Suprapubic skin (tissue), 4 donors: Measurements from ENCODE around the gene PYGB. TPM values are rescaled to one million over a fixed set of nuclear protein-coding genes. Genes with fewer than 3 reads are reported as not detected.

ENCODE experiments used
- DNase-seq, 2 donors: peaks; one replicate each; pipeline ENCODE4 v3.0.0-alpha.2; 2019; ENCODE audit warnings: low spot score in 2 of 2
- H3K27ac ChIP-seq: fragments of 200-600 bp; sonication (generic); one replicate; pipeline ENCODE4 v1.5.1; 2019
- H3K27me3 ChIP-seq: fragments of 200-600 bp; sonication (generic); one replicate; pipeline ENCODE4 v1.5.1; 2019
- H3K36me3 ChIP-seq: fragments of 200-600 bp; sonication (generic); one replicate; pipeline ENCODE4 v1.5.1; 2019
- H3K4me1 ChIP-seq: fragments of 200-600 bp; sonication (generic); one replicate; pipeline ENCODE4 v1.5.1; 2019
- H3K4me3 ChIP-seq: fragments of 200-600 bp; sonication (generic); one replicate; pipeline ENCODE4 v1.5.1; 2019; ENCODE audit warnings: mild to moderate bottlenecking
- H3K9me3 ChIP-seq: fragments of 200-600 bp; sonication (generic); one replicate; pipeline ENCODE4 v1.5.1; 2019
- CTCF ChIP-seq, 2 donors: fragments of 200-600 bp in 1 of 2; fragments of 450-650 bp in 1 of 2; sonication (generic) in 1 of 2; IDR thresholded peaks; one replicate each; pipeline ENCODE4 v1.5.1; 2016 to 2019; ENCODE audit warnings: antibody characterized with exemption in 2 of 2, mild to moderate bottlenecking in 1 of 2, moderate library complexity in 1 of 2
- EP300 ChIP-seq: sonication (generic); formaldehyde crosslinking; IDR thresholded peaks from one replicate; pipeline ENCODE4 v1.6.1; 2017; ENCODE audit warnings: antibody characterized with exemption
- POLR2A ChIP-seq, 2 donors: fragments of 450-650 bp; IDR thresholded peaks; one replicate each; pipeline ENCODE4 v1.6.1; 2017; ENCODE audit warnings: antibody characterized with exemption in 2 of 2, mild to moderate bottlenecking in 2 of 2, moderate library complexity in 2 of 2
- POLR2AphosphoS5 ChIP-seq, 3 donors: sonication (generic); formaldehyde crosslinking; IDR thresholded peaks; one replicate each; pipeline ENCODE4 v1.6.1; 2017; ENCODE audit warnings: antibody characterized with exemption in 3 of 3
- WGBS: methylation state at CpG from one replicate; pipeline ENCODE4 v1.1.5; 2018; 5-methylcytosine and 5-hydroxymethylcytosine counted together
- total RNA-seq, 4 donors: library from RNA; depleted of rRNA; stranded (reverse); fragments of >200 nt; gene quantifications; one replicate each; pipeline ENCODE4 v1.1.0, GENCODE V29; 2016

The PYGB gene
- total RNA-seq, 4 donors from 2014 or later, result 142 to 247 (median 198) TPM

DNA sequence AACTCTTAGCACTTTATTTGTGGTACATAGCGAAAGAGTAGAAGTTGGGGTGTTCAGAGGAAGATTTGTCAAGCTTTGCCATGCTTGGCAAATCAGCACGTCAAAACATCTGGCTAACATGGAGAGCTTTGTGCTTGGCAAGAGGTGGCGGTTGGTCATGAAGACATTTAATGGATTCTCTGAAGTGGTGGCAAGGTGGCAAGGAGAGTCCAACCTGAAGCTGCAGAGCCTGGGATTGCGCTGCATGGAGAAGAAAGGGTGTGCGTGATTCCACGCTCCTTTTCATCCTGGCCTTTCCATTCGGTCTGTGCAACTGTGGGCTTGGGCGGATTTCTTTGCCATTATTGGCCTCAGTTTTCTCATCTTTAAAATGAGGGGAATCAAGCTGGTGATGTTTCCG lies 3.1 kb downstream of the PYGB start:
- Histone ChIP-seq H3K36me3 (no peaks in the 10 kb centered on the region), H3K9me3 (no peaks in the 10 kb centered on the region), H3K27me3 (no peaks in the 10 kb centered on the region), H3K4me1 (peaks cover 69% of the 10 kb centered on the region), H3K27ac (no peak overlapping the region), H3K4me3 (peak overlapping the region; percentile 95)
- 81% methylated on average over 9 of the region's 9 CpGs for WGBS
- no peak for TF ChIP-seq EP300
- peak in 1 of 2 donors; percentile 44 for DNase-seq

DNA sequence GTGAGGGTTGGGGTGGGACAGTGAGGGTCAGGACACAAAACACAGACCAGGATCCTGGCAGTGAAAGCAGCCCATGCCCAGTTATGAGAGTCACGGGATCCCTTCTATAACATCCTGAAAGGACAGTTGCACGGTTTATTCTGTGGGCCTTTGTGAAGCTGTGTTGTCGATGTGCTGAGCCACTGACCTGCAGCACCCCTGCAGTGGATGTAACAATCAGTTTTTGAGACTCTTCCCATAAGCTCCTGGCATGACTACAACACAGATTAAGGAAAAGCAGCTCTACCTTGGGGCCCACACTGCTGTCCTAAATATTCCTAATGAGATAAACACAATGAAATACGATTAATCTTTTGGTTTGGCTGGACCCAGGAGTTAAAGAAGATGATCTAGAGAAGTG lies 3.7 kb downstream of the PYGB start:
- Histone ChIP-seq H3K36me3 (no peaks in the 10 kb centered on the region), H3K4me1 (peaks cover 70% of the 10 kb centered on the region), H3K9me3 (no peaks in the 10 kb centered on the region), H3K27me3 (no peaks in the 10 kb centered on the region), H3K4me3 (peak overlapping the region; percentile 95), H3K27ac (no peak overlapping the region)
- DNase-seq, result peak in 1 of 2 donors; percentile 47
- TF ChIP-seq CTCF (IDR thresholded peaks at IDR 0.05) (no peak), POLR2A (IDR thresholded peaks at IDR 0.05) (no peak), EP300 (no peak)
- 73% methylated on average over 4 of the region's 4 CpGs for WGBS

DNA sequence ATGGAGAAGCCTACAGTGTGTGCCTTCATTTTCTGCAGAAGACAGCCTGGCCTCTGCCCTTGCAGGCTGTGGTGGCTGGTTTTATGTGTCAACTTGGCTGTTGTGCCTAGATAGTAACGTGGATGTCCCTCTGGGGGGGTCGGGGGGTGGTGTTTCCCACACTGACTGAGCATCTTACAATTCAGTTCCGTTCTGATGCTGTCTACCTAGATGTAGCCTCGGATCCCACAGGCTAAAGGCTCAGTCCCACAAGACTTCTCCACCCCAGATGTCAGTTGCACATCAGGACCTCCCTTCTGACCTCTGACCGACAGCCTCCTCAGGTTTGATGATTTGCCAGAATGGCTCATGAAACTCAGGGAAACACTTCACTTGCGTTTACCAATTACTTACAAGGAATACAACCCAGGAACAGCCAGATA lies 4.4 kb downstream of the PYGB start:
- Histone ChIP-seq H3K27ac (no peak overlapping the region), H3K4me1 (peaks cover 70% of the 10 kb centered on the region), H3K4me3 (peak overlapping the region; percentile 9), H3K36me3 (no peaks in the 10 kb centered on the region), H3K9me3 (no peaks in the 10 kb centered on the region), H3K27me3 (no peaks in the 10 kb centered on the region)
- TF ChIP-seq POLR2AphosphoS5 (IDR thresholded peaks at IDR 0.05), result no peak
- no peak for TF ChIP-seq EP300
- TF ChIP-seq CTCF (IDR thresholded peaks at IDR 0.05), result no peak
- TF ChIP-seq POLR2A (IDR thresholded peaks at IDR 0.05), result no peak
- peak in 1 of 2 donors; percentile 53 for DNase-seq
- WGBS, result 73% methylated on average over 5 of the region's 6 CpGs

DNA sequence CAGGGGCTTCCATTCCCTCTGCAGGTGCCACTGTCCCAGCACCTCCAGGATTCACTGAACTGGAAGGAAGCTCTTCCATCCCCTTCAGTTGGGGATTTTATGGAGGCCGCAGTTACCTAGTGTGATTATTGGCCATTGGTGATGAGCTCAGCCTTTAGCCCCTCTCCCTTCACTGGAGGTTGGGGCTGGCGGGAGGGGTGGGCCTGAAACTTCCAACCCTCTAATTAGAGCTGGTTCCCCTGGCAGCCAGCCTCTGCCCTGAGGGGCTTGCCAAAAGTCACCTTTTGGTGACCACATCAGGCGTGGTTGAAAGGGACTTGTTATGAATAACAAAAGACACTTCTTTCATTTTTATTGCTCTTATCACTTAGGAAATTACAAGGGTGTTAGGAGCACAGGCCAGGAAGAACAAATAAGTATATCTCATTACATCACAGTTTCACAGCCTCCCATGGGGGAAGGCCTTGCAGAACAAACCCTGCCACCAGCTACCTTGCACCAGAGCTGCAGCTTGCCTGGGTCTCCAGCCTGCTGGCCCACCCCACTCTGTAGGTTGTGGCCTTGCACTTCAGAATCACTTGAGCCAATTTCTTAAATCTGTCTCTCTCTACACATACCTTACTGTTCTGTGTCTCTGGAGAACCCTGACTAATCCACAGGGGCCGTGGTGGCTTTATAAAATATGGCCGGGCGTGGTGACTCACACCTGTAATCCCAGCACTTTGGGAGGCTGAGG lies 5.0 kb downstream of the PYGB start:
- Histone ChIP-seq H3K4me1 (peaks cover 65% of the 10 kb centered on the region), H3K4me3 (no peak overlapping the region), H3K27ac (no peak overlapping the region), H3K36me3 (no peaks in the 10 kb centered on the region), H3K27me3 (no peaks in the 10 kb centered on the region), H3K9me3 (no peaks in the 10 kb centered on the region)
- 76% methylated on average over 6 of the region's 6 CpGs for WGBS
- peak in 1 of 2 donors; percentile 59 for DNase-seq
- TF ChIP-seq POLR2AphosphoS5 (IDR thresholded peaks at IDR 0.05) (no peak), POLR2A (IDR thresholded peaks at IDR 0.05) (no peak), CTCF (IDR thresholded peaks at IDR 0.05) (no peak), EP300 (no peak)

DNA sequence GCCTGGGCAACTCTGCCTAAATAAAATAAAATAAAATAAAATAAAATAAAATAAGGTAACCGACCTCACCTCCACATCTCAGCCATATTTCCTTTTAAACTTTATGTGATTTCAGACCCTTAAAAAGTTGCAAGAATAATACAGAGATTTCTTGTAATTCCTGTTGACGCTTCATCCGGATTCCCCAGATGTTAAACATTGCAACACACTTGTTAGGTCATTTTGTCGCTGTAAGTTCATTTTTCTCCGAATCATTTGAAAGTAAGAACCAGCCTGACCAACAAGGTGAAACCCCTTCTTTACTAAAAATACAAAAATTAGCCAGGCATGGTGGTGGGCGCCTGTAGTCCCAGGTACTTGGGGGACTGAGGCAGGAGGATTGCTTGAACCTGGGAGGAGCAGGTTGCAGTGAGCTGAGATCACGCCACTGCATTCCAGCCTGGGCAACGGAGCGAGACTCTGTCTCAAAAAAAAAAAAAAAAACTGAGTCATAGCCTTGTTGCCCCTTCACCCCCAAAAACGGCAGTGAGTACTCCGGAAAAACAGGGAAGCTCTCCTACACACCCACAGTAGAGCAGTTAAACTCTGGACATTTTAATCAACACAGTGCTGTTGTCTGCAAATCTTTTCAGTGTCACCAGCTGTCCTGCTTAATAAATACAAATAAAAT lies 5.9 kb downstream of the PYGB start:
- H3K9me3 ChIP-seq, result no peaks in the 10 kb centered on the region
- H3K4me3 ChIP-seq, result no peak overlapping the region
- H3K36me3 ChIP-seq, result no peaks in the 10 kb centered on the region
- 90% methylated on average over 11 of the region's 11 CpGs for WGBS
- H3K27me3 ChIP-seq, result no peaks in the 10 kb centered on the region
- peak in 1 of 2 donors; percentile 23 for DNase-seq
- no peak for TF ChIP-seq POLR2AphosphoS5 (IDR thresholded peaks at IDR 0.05)
- TF ChIP-seq CTCF (IDR thresholded peaks at IDR 0.05), result no peak
- peaks cover 63% of the 10 kb centered on the region for H3K4me1 ChIP-seq
- H3K27ac ChIP-seq, result no peak overlapping the region
